GM12892 (cell line): Measurements from ENCODE around the gene WDTC1.

Source experiments
- POLR2A ChIP-seq: IDR thresholded peaks from 2 replicates; pipeline ENCODE4 v1.6.1; 2011; ENCODE audit warnings: low read depth, low read length, control low read depth
- POLR2AphosphoS5 ChIP-seq: IDR thresholded peaks from 2 replicates; pipeline ENCODE4 v1.6.1; 2011; ENCODE audit warnings: low read depth, low read length, control low read depth

DNA sequence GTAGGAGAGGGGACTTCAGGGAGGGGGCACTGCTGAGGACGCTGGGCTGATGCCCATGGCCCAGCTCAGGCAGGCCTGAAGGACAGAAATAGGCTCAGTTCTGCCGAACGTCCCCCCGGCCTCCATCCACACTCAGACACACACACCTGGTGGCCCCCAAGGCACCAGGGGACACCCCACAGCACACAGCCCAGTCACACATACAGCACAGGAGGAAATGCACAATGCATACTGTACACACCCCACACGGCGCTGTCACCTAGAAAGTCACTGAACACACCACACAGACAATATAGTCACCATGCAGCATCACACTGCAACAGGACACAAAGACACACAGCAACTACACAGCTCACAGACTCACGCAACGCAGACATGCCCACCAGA, 108.0 kb downstream of the WDTC1 start:
- TF ChIP-seq POLR2A, result no peak
- no peak for TF ChIP-seq POLR2AphosphoS5
